ENCODE data around the gene CD9. TPM values are rescaled to one million over a fixed set of nuclear protein-coding genes. Genes with fewer than 3 reads are reported as not detected.
"Not testable (repeated sequence)": the region's sequence is repeated elsewhere in the genome, so short reads cannot be mapped to it uniquely, and the experiment has no call there.

The CD9 gene
- polyA plus RNA-seq, 1 of the 3 experiments (the other 2 are of a cell fraction): 76.6 TPM

DNA sequence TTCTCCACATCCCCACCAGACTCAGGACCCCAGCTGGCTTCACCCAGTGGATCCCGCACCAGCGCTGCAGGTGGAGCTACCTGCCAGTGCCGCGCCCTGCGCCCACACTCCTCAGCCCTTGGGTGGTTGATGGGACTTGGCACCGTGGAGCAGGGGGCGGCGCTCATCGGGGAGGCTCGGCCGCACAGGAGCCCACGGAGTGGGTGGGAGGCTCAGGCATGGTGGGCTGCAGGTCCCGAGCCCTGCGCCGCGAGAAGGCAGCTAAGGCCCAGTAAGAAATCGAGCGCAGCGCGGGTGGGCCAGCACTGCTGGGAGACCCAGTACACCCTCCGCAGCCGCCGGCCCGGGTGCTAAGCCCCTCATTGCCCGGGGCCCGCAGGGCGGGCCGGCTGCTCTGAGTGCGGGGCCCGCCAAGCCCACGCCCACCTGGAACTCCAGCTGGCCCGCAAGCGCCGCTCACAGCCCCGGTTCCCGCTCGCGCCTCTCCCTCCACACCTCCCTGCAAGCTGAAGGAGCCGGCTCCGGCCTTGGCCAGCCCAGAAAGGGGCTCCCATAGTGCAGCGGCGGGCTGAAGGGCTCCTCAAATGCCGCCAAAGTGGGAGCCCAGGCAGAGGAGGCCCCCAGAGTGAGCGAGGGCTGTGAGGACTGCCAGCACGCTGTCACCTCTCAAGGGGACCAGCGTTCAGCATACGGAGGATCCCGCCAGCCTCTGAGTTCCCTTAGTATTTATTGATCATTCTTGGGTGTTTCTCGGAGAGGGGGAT is 9.3 kb upstream of the CD9 start:
- POLR2A ChIA-PET; H3F3A ChIP-seq (replicated peaks; ENCODE audit: insufficient read depth); H3K36me3 ChIP-seq (replicated peaks in 1 of 2; ENCODE audit: control insufficient read depth in 1 of 2, insufficient read depth in 2 of 2, low read length in 1 of 2); DNase-seq; H3K9ac ChIP-seq; H3K9me3 ChIP-seq; H3K79me2 ChIP-seq (ENCODE audit: insufficient read depth); H4K20me1 ChIP-seq (ENCODE audit: insufficient read depth); H3K4me3 ChIP-seq (ENCODE audit: low read depth in 2 of 2, low read length in 1 of 2); H3K27ac ChIP-seq (ENCODE audit: low read depth in 2 of 2, low read length in 1 of 2); H3K4me2 ChIP-seq; H2AFZ ChIP-seq (ENCODE audit: low read depth); H3K9me2 ChIP-seq; H3K27me3 ChIP-seq (ENCODE audit: insufficient read depth): not testable (repeated sequence)
- CTCF ChIA-PET: interaction anchor here (0.8 to 6.7 kb wide), 3 partner anchors 9 to 127 kb away, joined by 3 to 27 read pairs (median 4); no protein-coding TSS in a partner anchor
- peaks cover 0 to 21% of the 10 kb centered on the region in 2 experiments; a peak in 1 of 4 replicates for H3K4me1 ChIP-seq (ENCODE audit: control insufficient read depth in 1 of 2, insufficient read depth in 2 of 2, low read depth in 1 of 2, low read length in 1 of 2)
- WGBS (ENCODE audit: low lambda C conversion rate): 94% methylated on average over 33 of the region's 49 CpGs

DNA sequence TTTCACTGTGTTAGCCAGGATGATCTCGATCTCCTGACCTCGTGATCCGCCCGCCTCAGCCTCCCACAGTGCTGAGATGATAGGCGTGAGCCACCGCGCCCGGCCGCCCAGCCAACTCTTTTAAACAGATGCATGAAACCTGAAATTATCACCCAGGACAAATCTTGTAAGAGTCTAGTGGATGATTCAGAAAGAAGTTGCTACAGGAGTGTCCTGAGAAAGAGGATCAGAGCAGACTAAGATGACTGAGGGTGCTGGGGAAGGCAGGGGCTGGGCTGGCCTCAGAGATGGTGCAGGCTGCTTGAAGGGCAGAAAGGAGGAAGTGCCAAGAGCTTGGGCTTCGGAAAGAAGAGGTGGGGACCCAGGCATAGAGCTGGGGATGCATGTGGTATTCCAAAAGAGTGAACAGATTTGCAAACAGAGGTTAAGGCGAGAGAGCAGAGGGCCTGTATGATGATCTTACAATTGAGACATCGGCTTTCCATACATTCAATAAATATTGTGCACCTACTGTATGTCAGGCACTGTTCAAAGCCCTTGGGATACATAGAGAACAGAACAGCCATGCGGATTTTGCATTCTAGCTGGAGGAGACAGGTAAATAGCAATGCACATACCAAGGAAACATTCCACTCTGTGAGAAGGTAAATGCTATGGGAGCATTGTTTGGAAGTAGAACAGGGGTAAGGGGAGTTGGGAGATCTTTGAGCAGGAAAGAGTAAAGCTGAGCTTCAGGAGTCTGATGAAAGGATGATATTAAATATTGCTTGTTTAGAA is 7.4 kb upstream of the CD9 start:
- H3K27ac ChIP-seq (ENCODE audit: low read depth in 2 of 2, low read length in 1 of 2): peak overlapping the region in 1 of 2 experiments; percentile 25; a peak in 1 of 4 replicates
- no peak overlapping the region for H3K9ac ChIP-seq
- no peak overlapping the region for H3K4me3 ChIP-seq (ENCODE audit: low read depth in 2 of 2, low read length in 1 of 2)
- H3K27me3 ChIP-seq (ENCODE audit: insufficient read depth): no peaks in the 10 kb centered on the region
- peaks cover 0 to 23% of the 10 kb centered on the region in 2 experiments; a peak in 1 of 4 replicates for H3K4me1 ChIP-seq (ENCODE audit: control insufficient read depth in 1 of 2, insufficient read depth in 2 of 2, low read depth in 1 of 2, low read length in 1 of 2)
- TF ChIP-seq RXRA (IDR thresholded peaks at IDR 0.05; ENCODE audit: borderline replicate concordance, low read depth): no peak
- H3K9me3 ChIP-seq: no peaks in the 10 kb centered on the region
- H4K20me1 ChIP-seq (ENCODE audit: insufficient read depth): no peaks in the 10 kb centered on the region
- H3K79me2 ChIP-seq (ENCODE audit: insufficient read depth): no peaks in the 10 kb centered on the region
- no peak overlapping the region for H3K4me2 ChIP-seq
- ChIA-PET CTCF (interaction anchor here (0.9 to 14.3 kb wide), 6 partner anchors 18 to 204 kb away, joined by 3 to 299 read pairs (median 60); no protein-coding TSS in a partner anchor), POLR2A (no interaction called here)
- H3K36me3 ChIP-seq (replicated peaks in 1 of 2; ENCODE audit: control insufficient read depth in 1 of 2, insufficient read depth in 2 of 2, low read length in 1 of 2): no peaks in the 10 kb centered on the region
- no peaks in the 10 kb centered on the region for H3K9me2 ChIP-seq
- DNase-seq: no peak
- 87% methylated on average over 13 of the region's 13 CpGs for WGBS (ENCODE audit: low lambda C conversion rate)
- H2AFZ ChIP-seq (ENCODE audit: low read depth): no peak overlapping the region
- H3F3A ChIP-seq (replicated peaks; ENCODE audit: insufficient read depth): no peaks in the 10 kb centered on the region

DNA sequence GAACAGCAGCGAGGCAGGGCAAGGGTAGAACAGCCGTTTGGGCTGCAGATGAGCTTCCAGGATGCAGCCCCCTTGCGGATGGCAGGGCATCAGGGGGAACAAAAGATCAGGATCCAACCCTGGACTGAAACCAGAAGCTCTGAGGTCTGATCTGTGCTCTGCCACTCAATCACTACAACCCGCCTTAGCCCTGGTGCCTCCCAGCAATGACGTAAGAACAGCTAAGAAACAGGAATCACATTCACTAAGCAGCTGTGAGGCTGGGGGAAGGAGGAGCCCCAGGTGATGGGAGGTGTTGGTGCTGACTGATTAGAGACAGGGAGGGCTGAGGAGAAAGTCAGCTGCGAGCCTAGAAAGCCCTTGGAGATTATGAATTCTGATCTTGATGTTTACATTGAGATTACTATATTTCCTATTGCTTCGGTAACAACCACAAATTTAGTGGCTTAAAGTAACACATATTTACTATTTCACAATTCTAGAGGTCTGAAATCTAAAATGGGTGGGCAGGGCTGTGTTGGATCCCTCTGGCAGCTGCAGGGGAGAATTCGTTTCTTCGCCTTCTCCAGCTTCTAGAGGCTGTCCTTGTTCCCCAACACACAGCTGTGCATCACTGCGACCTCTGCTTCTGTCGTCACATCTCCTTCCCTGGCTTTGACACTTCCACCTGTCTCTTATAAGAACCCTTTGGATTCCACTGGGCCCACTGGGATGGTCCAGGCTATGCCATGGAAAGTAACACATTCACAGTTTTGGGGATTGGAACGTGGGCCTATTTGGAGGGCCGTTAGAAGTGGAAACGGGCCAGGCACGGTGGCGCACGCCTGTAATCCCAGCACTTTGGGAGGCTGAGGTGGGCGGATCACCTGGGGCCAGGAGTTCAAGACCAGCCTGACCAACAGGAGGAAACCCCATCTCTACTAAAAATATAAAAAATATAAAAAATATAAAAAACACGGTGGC is 6.1 kb upstream of the CD9 start:
- Histone ChIP-seq H3K27me3 (ENCODE audit: insufficient read depth) (no peaks in the 10 kb centered on the region), H3K79me2 (ENCODE audit: insufficient read depth) (no peaks in the 10 kb centered on the region), H3K9me3 (no peaks in the 10 kb centered on the region), H3K9me2 (no peaks in the 10 kb centered on the region), H2AFZ (ENCODE audit: low read depth) (no peak overlapping the region), H3K4me3 (ENCODE audit: low read depth in 2 of 2, low read length in 1 of 2) (no peak overlapping the region), H3K4me2 (no peak overlapping the region), H3K36me3 (replicated peaks in 1 of 2; ENCODE audit: control insufficient read depth in 1 of 2, insufficient read depth in 2 of 2, low read length in 1 of 2) (no peaks in the 10 kb centered on the region), H3K9ac (no peak overlapping the region), H4K20me1 (ENCODE audit: insufficient read depth) (no peaks in the 10 kb centered on the region), H3K4me1 (ENCODE audit: control insufficient read depth in 1 of 2, insufficient read depth in 2 of 2, low read depth in 1 of 2, low read length in 1 of 2) (peaks cover 0 to 20% of the 10 kb centered on the region in 2 experiments; a peak in 1 of 4 replicates), H3K27ac (ENCODE audit: low read depth in 2 of 2, low read length in 1 of 2) (peak overlapping the region in 1 of 2 experiments; percentile 60; a peak in 1 of 4 replicates), H3F3A (replicated peaks; ENCODE audit: insufficient read depth) (no peaks in the 10 kb centered on the region)
- ChIA-PET POLR2A (no interaction called here), CTCF (interaction anchor here (0.9 to 14.3 kb wide), 13 partner anchors 8 to 205 kb away, joined by 3 to 299 read pairs (median 15); no protein-coding TSS in a partner anchor)
- DNase-seq: no peak
- WGBS (ENCODE audit: low lambda C conversion rate): 91% methylated on average over 18 of the region's 19 CpGs
- TF ChIP-seq GABPA (IDR thresholded peaks at IDR 0.05; ENCODE audit: low read depth) (no peak), GATA2 (CRISPR knock-in tag; IDR thresholded peaks at IDR 0.05) (no peak), TEAD4 (IDR thresholded peaks at IDR 0.05; ENCODE audit: borderline replicate concordance, insufficient read depth) (no peak), FOXM1 (IDR thresholded peaks at IDR 0.05; ENCODE audit: low read depth) (no peak), ELF1 (IDR thresholded peaks at IDR 0.05) (no peak), FOSL2 (IDR thresholded peaks at IDR 0.05; ENCODE audit: borderline replicate concordance, low read depth) (no peak), SMC3 (IDR thresholded peaks at IDR 0.05; ENCODE audit: low read depth, low read length) (no peak), EP300 (IDR thresholded peaks at IDR 0.05; ENCODE audit: borderline replicate concordance in 1 of 2, low read depth in 1 of 2, low read length in 1 of 2) (no peak)
- TF ChIP-seq, protein P1, sequence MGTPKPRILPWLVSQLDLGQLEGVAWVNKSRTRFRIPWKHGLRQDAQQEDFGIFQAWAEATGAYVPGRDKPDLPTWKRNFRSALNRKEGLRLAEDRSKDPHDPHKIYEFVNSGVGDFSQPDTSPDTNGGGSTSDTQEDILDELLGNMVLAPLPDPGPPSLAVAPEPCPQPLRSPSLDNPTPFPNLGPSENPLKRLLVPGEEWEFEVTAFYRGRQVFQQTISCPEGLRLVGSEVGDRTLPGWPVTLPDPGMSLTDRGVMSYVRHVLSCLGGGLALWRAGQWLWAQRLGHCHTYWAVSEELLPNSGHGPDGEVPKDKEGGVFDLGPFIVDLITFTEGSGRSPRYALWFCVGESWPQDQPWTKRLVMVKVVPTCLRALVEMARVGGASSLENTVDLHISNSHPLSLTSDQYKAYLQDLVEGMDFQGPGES (IDR thresholded peaks at IDR 0.05; ENCODE audit: low read depth, low read length): no peak
- TF ChIP-seq, protein P2, sequence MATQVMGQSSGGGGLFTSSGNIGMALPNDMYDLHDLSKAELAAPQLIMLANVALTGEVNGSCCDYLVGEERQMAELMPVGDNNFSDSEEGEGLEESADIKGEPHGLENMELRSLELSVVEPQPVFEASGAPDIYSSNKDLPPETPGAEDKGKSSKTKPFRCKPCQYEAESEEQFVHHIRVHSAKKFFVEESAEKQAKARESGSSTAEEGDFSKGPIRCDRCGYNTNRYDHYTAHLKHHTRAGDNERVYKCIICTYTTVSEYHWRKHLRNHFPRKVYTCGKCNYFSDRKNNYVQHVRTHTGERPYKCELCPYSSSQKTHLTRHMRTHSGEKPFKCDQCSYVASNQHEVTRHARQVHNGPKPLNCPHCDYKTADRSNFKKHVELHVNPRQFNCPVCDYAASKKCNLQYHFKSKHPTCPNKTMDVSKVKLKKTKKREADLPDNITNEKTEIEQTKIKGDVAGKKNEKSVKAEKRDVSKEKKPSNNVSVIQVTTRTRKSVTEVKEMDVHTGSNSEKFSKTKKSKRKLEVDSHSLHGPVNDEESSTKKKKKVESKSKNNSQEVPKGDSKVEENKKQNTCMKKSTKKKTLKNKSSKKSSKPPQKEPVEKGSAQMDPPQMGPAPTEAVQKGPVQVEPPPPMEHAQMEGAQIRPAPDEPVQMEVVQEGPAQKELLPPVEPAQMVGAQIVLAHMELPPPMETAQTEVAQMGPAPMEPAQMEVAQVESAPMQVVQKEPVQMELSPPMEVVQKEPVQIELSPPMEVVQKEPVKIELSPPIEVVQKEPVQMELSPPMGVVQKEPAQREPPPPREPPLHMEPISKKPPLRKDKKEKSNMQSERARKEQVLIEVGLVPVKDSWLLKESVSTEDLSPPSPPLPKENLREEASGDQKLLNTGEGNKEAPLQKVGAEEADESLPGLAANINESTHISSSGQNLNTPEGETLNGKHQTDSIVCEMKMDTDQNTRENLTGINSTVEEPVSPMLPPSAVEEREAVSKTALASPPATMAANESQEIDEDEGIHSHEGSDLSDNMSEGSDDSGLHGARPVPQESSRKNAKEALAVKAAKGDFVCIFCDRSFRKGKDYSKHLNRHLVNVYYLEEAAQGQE (IDR thresholded peaks at IDR 0.05; ENCODE audit: low read depth, low read length): no peak
